GM13976 (cell line): ENCODE data around the gene HCN4.

ENCODE experiments used
- DNase-seq: peaks from one replicate; pipeline ENCODE4 v3.0.0; 2012; ENCODE audit warnings: low spot score
- CTCF ChIP-seq: IDR thresholded peaks from 2 replicates; pipeline ENCODE4 v1.5.1; 2012; ENCODE audit warnings: borderline replicate concordance, mild to moderate bottlenecking; ENCODE audit not compliant: insufficient read depth; ENCODE audit errors: extremely low read depth, missing control alignments, control extremely low read depth
- in situ Hi-C: fragments of 300-500 bp; cut with MboI; formaldehyde crosslinking; loops from one replicate; pipeline ENCODE4 v1.12.0; 2022; ENCODE audit warnings: low sequenced_read_pairs, mixed read lengths, inconsistent platforms; ENCODE audit not compliant: unreplicated experiment

Gene HCN4

GRCh38 chr15:73324496-73325170 lies 44.1 kb downstream of the HCN4 start:
- DNase-seq: no peak
- in situ Hi-C loops: loop anchor here (25.0 kb wide), 1 partner anchor 363 kb away; the partner anchor contains the start of gene CD276
- TF ChIP-seq CTCF: no peak

GRCh38 chr15:73323956-73324355 lies 44.8 kb downstream of the HCN4 start:
- TF ChIP-seq CTCF: no peak
- no peak for DNase-seq
- in situ Hi-C loops: loop anchor here (25.0 kb wide), 1 partner anchor 363 kb away; the partner anchor contains the start of gene CD276

- DNase-seq: no peak
- in situ Hi-C loops: loop anchor here (25.0 kb wide), 1 partner anchor 364 kb away; the partner anchor contains the start of gene CD276
- TF ChIP-seq CTCF: no peak
Measured at GRCh38 chr15:73323374-73323955, 45.3 kb downstream of the HCN4 start.

GRCh38 chr15:73322665-73323373 lies 45.9 kb downstream of the HCN4 start:
- no peak for DNase-seq
- in situ Hi-C loops: loop anchor here (25.0 kb wide), 1 partner anchor 364 kb away; the partner anchor contains the start of gene CD276
- TF ChIP-seq CTCF: no peak

GRCh38 chr15:73321496-73322450 lies 47.0 kb downstream of the HCN4 start:
- in situ Hi-C loops: loop anchor here (25.0 kb wide), 1 partner anchor 366 kb away; the partner anchor contains the start of gene CD276
- no peak for TF ChIP-seq CTCF
- no peak for DNase-seq

GRCh38 chr15:73320619-73321180 lies 48.1 kb downstream of the HCN4 start:
- DNase-seq: no peak
- TF ChIP-seq CTCF: no peak
- in situ Hi-C loops: loop anchor here (25.0 kb wide), 1 partner anchor 367 kb away; the partner anchor contains the start of gene CD276
